Astrocyte (in vitro differentiated cells and primary cell): ENCODE results near the gene SNX27.

Experiments used
- EZH2 ChIP-seq: IDR thresholded peaks from 2 replicates; pipeline ENCODE4 v1.6.1; 2012; ENCODE audit warnings: mild to moderate bottlenecking, low read length, inconsistent platforms; ENCODE audit not compliant: insufficient read depth
- TF ChIP-seq, protein P1 (sequence below): IDR thresholded peaks from 2 replicates; pipeline ENCODE4 v1.5.1; 2011; ENCODE audit warnings: low read depth, mild to moderate bottlenecking, inconsistent platforms, low read length, moderate library complexity; ENCODE audit not compliant: insufficient read depth

DNA sequence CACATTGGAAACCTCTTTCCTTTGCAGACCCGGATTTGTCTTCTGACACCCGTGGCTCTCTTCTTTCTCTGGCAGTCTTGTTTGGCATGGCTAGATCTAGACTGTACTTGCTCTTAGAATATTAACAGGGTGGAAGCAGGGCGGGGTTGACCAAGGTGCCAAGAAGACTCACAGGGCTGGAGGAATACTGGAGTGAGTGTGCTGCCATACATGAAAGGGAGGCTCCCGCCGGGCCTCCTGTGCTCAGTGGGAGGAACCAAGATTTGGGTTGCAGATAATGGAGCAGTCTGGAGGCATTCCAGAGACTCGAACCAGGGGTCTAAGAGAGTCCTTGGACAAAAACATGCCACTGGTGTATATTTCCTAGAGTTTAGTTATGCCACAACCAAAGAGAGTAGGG is 27.6 kb upstream of the SNX27 start:
- TF ChIP-seq, protein P1, sequence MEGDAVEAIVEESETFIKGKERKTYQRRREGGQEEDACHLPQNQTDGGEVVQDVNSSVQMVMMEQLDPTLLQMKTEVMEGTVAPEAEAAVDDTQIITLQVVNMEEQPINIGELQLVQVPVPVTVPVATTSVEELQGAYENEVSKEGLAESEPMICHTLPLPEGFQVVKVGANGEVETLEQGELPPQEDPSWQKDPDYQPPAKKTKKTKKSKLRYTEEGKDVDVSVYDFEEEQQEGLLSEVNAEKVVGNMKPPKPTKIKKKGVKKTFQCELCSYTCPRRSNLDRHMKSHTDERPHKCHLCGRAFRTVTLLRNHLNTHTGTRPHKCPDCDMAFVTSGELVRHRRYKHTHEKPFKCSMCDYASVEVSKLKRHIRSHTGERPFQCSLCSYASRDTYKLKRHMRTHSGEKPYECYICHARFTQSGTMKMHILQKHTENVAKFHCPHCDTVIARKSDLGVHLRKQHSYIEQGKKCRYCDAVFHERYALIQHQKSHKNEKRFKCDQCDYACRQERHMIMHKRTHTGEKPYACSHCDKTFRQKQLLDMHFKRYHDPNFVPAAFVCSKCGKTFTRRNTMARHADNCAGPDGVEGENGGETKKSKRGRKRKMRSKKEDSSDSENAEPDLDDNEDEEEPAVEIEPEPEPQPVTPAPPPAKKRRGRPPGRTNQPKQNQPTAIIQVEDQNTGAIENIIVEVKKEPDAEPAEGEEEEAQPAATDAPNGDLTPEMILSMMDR, result no peak
- no peak for TF ChIP-seq EZH2
